Hematopoietic multipotent progenitor cell treated with erythropoietin and hydrocortisone succinate and interleukin-3 and kit ligand, for 15 days (in vitro differentiated cells): ENCODE data around the gene AHCYL2.
"Not testable (repeated sequence)": the region's sequence is repeated elsewhere in the genome, so short reads cannot be mapped to it uniquely, and the experiment has no call there.

Experiments used
- DNase-seq: peaks from one replicate; pipeline ENCODE4 v3.0.0-alpha.2; 2015; ENCODE audit warnings: low spot score

AHCYL2 gene

DNA sequence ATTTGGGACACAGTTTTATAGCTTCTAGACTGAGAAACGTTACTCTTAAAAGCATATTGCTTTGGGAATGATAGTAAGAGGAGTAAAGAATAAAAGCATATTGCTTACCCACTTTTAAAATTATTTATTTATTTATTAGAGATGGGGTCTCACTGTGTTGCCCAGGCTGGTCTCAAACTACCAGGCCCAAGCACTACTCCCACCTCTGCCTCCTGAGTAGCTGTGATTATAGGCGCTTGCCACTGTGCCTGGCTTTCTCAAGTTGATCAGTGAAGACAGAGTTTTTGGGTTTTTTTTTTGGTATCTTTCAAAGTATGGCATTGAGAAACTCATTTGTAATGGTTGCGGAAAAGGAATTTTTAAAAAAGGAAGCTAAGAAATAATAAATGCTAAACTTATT, 68.0 kb downstream of the AHCYL2 start:
- DNase-seq: no peak

DNA sequence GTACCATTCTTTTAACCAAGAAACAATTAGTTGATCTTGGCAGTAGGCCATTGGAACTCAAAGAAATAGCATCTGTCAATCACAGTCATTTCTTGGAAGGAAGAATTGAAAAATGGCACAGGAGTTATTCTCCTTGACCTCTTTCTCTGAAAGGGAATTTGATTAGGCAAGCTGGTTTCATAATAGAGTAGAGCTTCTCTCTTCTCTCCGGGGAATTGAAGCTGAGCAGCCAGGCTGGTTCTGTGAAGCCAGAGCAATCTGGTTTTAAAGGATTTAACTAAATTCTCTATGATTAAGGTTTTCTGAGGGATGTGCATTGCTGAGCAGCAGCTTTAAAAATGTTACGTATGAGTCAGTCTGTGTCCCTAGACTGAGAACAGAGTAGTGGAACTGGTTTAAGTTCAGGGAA, 70.2 kb downstream of the AHCYL2 start:
- no peak for DNase-seq

DNA sequence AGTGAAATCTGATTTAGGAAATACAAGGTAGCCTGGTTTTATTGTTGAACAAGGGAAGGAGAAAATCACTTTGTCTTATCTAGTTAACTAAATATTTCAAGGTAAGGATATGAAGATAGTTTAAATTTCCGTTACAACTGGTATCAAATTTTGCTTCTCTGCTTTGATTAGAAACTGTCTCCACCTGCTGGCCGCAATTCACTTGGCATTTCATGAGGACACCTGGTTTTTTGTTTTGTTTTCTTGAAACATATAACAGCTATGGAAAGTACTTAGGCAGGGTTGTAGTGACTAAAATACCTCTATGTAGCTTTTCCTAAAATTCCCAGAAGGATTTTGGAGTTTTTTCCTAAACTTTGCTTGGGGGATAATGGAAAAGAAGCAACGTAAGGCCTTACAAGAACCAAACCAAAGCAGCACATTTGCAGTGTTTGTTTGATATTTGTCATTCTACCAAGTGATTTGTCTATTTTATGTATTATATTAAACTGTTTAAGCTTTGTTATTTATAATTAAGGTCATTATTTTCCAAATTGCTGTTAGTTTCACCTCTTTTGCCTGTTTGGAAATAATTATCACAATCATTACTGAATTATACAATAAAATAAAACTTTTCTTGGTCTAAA, 73.6 kb downstream of the AHCYL2 start:
- peak; percentile 39 for DNase-seq

DNA sequence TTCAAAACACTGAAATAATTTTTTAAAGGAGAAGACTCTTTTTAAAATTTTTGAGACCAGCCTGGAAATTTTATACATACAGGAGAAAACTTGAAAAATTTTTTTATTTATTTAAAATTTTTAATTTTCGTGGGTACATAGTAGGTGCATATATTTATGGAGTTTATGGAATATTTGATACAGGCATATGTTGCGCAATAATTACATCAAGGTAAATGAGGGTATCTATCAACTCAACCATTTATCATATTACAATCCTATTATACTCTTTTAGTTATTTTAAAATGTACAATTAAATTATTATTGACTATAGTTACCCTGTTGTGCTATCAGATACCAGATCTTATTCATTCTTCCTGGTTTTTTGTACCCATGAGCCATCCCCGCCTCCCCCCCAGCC, 75.1 kb downstream of the AHCYL2 start:
- no peak for DNase-seq

DNA sequence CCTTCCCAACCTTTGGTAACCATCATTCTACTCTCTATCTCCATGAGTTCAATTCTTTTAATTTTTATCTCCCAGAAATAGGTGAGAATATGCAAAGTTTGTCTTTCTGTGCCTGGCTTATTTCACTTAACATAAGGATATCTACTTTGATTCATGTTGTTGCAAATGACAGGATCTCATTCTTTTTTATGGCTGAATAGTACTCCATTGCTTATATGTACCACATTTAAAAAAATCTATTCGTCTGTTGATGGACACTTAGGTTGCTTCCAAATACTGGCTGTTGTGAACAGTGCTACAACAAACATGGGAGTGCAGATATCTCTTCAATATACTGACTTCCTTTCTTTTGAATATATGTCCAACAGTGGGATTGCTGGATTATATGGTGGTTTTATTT, 75.5 kb downstream of the AHCYL2 start:
- DNase-seq: not testable (repeated sequence)

DNA sequence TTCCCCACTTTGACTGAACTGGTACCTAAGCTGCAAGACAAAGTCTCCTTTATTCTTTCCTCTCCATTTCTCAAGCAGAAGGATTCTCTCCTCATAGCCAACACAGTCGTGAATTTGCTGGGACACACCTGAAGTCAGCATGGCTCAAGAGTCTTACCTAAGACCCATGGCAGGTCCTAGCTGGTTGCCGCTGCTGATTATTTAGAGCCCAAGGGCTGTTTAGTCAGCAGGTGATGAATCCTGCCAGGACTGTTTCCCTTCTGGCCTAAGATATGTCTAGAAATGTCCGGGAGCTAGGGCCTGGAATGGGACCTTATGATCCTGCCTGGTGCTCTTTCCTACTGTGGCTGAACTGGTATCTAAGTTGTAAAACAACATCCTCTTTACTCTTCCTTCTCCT, 82.8 kb downstream of the AHCYL2 start:
- DNase-seq: no peak

DNA sequence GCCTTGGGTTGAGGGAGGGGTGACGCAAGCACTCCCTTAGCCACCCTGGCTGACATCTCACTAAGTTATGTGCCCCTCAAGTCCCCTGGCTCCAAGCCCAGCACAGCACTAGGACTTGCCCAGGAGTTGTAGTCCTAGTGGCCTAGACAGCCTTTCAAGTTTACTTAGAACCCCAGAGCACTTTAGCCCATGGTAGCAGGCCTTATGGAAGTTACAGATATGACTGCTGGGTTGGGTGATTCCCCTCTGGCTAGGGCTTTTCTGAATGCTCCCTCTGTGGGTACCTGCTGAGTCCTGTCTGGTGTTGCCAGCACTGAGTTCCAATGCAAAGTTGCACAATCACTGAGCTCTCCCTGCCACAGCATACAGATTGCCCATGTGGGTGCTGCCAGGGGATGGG, 83.2 kb downstream of the AHCYL2 start:
- no peak for DNase-seq

DNA sequence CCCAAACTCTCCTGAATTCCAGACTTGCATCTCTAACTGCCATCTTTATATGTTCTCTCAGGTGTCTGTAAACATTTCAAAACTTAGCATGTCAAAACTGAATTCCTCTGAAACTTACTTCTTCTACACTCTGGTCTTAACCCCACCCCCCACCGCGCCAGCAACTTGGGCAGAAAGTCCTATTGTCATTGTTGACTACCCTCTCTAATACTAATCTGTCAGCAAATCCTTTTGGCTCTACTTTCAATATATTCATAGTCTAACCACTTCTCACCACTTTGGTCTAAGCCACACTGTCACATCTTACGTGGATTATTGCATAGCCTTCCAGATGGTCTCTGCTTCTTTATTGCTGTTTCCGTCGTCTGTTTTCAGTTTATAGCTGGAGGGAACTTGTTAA, 86.6 kb downstream of the AHCYL2 start:
- no peak for DNase-seq

DNA sequence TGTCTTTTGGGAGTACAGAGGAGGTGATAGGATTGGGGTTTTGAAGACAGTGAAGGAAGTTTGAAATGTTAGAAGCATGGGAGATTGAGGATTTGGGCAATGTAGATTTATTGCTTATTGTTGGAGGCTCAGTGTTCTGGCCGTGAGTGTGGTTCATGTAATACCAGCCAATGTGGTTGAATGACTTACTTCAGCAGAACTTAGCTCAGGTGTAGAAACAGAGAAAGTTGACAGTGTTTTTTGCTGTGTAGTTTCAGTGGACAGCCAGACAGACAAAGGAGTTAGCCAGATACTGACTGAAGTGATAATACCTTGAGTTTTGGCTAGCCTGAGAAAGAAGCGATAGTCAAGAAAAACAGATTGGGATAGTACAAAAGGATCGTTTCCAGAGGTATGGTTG, 88.5 kb downstream of the AHCYL2 start:
- no peak for DNase-seq

DNA sequence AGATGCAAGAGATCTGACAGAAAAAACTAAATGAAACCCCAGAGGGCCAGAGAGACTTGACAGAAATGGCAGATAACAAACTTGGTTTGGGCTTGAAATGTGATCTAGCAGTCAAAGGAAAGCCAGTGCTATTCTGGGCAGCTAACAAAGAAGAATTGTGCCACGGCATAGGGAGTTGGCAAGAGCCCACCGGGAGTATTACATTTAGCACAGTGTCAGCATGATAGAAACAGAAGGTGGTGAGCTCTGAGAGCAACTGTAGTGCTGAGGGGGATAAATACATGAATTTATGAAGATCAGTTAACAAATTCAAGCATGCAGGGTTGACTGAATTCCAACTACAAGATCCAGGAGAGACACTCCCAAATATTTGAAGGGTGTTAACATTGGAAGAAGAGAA, 91.1 kb downstream of the AHCYL2 start:
- no peak for DNase-seq

DNA sequence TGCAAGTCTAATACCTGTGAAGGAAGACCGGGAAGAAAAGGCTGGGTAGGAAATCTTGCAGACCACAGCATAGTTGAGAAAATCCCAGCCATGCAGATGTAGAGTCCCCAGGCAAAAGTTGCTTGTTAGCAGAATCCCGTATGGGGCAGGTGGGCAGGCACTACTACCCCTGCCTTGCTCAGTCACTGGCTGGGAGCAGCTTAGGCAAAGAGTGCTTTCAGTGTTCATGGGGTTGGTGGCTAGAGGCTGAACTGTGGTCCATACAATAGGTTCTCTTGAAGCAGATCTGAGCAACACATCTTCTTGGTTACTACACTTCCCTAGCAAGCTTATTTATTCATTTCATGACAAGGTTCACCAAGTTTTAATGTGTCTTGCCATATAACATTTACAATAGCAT, 92.6 kb downstream of the AHCYL2 start:
- no peak for DNase-seq

DNA sequence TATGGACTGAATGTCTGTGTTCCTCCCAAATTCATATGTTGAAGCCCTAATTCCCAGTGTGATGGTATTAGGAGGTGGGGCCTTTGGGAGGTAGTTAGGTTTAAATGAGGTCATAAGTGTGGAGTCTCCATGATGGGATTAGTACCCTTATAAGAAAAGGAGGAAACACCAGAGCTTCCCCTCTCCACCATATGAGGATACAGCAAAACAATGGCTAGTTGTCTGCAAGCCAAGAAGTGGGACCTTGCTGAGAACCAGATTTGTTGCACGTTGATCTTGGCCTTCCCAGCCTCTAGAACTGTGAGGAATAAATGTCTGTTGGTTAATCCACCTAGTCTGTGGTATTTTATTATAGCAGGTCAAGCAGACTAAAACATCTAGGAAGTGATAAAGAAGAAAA, 102.2 kb downstream of the AHCYL2 start:
- DNase-seq: no peak

DNA sequence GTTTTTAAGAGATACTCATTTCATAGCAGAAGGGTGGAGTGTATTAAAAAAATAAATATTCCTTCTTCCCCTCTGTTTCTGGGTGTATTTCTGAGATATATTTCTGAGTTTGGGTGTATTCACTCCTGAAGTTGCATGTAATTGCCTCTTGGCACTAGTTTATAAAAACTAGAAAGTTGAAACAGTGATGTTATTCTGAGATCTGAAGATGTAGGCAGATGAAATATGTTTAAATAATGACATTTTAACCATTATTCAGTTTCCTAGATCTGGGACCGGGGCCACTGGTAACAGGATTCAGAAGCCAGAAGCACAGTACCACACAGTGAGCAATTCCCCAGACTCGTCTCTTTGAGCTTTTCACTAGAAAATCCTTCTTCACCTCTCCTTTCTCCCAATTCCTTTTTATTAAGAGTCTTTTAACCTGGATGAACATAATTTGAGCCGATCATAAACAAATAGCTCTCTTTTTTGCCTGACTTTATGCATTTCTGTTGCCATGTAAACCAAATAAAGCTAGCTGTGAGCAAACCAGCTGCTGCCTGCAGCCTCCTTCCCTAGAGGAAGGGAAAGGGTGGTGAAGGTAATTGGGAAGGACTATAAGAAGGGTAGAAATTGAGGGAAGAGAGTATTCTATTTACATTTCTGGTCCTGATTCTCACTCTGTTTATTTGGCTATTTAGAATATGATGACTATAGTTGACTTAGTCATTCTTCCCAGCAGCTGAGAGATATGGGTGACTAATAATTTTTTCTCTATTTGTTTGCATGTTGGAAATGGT, 107.6 kb downstream of the AHCYL2 start:
- DNase-seq: no peak

DNA sequence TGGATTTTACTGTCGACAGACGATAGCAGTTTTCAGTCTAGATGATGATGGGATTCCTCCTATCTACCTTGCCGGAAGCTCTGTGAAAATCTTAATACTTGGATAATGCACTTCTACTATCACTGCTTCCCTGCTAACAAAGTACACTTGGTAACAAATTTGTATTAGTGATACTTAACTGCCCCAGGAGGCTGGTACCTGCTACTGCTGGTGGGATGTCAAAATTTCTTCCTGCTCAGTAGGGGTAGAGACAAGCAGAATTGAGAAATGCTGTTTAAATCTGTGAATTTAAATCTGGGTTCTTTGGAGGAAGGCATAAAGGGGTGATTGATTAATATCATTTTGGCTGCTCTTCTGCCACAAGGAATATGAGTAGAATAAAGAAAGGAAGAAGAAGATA, 109.6 kb downstream of the AHCYL2 start:
- DNase-seq: no peak

DNA sequence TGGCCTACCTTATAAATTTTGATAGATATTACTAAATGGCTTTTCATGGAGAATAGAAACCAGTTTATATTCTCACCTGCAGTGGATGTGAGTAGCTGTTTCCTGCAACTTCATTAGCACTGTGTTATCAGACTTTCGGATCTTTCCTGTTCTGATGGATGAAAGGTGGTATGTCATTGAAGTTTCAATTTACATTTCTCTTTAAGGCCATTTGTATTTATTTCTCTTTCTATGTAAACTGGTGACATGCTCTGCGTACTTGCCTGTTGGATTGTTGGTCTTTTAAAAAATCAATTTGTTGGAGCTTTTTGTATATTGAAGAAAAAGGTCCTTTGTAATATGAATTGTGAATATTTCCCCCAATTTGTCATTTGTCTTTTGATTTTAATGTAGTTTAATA, 113.6 kb downstream of the AHCYL2 start:
- no peak for DNase-seq

DNA sequence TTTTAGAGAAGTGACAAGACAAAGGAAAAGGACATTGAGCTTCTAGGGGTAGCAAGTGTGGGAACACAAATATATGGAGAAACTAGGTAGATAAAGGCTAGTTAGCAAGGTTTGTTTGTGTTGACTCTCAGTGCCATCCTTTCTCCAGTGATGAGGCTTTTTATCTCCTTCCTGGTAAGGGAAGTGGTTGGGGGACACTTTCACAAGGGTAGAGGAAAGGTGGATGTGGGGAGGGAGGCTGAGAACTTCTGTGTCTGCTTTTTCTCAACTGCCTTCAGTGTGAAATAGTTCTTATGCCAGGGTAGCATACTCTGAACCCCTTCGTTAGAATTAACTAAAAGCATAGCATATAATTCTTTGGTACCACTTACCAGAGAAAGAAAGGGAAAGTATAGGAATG, 116.4 kb downstream of the AHCYL2 start:
- no peak for DNase-seq

DNA sequence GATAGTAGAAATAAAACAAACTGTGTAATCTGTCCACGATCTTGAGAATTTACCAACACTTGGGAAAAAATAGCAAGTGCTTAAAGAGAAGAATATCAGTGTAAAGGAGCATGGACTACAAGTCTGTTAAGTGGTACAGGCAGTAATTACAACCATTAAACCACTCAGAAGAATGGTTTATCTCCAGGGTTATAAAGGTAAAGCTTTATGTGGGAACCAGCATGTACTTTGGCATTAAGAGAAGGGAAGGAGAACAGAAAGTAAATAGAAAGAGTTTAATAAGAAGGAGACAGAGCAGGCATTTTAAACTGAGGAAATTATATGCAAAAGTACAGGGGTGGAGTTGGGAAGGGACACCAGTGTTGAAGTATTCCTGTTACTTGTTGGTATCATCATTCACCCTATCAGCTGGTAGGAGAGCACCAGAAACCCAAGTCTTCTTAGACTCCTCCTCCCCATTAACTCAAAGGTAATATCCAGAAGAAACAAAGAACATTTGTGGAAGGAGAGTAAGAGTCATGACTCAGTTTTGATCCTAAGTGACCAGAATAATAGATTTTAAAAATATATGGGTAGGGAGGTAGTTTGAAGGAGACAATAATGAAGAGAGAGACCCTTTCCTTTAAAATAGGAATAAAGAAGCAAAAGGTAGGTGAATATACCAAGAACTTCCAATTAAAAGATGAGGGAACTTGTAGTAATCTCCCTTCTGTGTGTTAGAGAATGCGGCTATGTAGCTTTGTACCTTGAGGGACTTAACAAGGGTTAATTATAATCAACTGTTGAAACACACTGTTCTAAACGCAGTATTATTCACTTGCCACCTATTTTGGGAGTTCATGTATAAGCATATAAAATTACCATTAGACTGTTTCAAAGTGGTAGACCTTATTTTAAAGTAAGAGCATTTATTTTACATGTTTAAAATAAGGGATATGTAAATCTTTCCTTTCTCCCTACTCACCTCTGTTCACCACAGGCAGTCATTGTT, 117.3 kb downstream of the AHCYL2 start:
- no peak for DNase-seq

DNA sequence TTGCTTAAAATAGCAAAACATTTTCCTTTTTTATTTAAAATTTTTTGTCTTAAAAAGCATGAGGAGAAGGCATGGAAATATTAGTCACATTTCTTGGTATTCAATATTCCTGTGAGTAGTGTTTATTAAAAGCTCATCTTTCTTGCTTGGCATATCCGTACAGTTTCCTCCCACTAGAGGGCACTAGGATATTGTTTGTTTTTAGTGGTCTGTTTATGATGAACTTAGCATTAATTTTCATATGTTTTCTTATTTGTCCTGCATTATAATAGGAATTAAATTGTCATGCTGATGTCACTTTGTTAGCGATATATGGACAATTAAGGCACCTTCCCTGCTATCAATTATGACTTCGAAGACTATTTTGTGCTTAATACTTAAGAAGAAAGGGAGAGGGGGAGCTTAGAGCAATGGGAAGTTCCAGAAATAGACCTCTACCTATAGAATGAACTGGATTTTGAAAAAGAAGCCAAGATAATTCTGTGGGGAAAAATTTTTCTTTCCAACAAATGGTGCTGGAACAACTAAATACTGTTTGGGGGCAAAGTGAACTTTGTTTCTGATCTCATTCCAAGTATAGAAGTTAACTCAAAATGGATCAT, 118.4 kb downstream of the AHCYL2 start:
- peak; percentile 66 for DNase-seq

DNA sequence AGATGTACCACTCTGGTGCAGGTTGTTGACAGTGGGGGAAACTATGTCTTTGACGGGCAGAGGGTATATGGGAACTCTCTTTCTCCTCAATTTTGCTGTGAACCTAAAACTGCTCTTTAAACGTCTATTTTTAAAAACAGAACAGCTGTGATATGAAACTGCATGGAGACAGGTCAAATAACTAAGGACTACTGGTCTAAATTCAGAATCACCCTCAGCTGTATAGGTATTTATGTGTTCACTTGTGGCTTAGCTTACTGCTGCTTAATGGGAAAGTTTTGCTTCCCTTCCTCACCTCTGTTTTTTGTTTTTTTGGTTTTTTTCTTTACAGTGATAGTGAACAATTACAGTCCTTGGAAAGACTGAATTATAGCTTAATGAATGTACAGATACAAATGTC, 122.5 kb downstream of the AHCYL2 start:
- DNase-seq: no peak

DNA sequence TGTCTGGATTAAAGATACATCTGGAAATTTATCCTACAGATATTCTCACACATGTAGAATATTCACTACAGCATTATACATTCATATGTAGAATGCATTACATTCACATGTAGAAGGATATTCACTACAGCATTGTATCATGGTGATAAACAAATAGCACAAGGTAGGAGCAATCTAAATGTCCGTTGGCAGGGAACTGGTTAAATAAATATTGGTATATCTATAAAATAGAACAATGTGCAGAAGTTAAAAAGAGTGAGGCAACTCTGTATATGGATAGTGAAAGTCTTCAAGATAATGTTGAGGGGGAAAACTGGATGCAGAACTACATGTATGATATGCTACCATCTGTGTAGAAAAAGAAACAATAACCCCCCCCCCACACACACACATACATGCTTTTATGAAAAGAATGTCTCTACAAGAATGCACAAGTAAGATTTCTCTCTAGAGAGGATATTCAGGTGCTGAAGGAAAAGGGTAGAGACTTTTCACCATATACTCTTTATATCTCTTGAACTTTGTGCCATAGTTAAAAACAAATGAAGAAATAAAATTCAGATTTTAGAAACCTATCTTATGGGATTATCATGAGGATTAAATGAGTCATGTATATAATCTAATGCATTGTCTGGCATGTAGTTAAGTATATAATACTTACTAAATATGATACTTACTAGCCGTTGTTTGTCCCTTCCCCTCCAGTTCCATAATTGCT, 123.4 kb downstream of the AHCYL2 start:
- DNase-seq: no peak

DNA sequence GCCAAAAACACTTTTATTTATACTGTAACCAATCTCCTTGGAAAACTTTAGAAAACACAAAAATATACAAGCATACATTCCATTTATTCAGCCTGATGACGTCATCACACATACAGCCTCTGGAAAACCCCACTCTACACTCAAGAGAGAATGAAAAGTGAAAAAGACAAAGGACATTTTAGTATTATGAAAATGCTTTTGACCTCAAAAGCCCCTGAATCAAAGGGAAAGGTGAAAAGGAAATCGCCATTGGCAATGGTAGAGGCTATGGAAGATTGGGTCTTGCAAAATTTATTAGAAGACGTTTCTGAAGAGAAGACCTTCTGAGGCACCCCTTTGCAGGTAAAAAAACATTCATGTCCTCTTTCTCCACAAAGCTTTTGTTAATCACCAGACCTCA, 126.5 kb downstream of the AHCYL2 start:
- no peak for DNase-seq

DNA sequence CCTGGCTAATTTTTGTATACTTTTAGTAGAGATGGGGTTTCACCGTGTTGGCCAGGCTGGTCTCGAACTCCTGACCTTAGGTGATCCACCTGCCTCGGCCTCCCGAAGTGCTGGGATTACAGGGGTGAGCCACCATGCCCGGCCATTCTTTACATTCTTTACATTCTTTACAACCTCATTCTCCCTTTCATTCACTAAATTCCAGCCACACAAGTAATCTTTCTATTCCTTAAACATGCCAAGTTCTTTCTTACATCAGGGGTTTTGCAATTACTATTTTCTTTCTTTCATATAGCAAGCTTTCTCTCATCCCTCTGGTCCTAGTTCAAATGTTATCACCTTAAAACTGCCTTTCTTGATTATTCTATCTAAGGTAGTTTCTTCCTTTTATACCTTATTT, 128.3 kb downstream of the AHCYL2 start:
- not testable (repeated sequence) for DNase-seq
